GM06990 (cell line): ENCODE data around the gene ZNF576.

Experiments
- DNase-seq: peaks from one replicate; pipeline ENCODE4 v3.0.0-alpha.2; 2011; ENCODE audit not compliant: insufficient read length; ENCODE audit errors: extremely low read depth
- H3K27me3 ChIP-seq: replicated peaks from 2 replicates; pipeline ENCODE4 v1.6.0; 2011; ENCODE audit warnings: low read length; ENCODE audit not compliant: control insufficient read depth, insufficient read depth
- H3K36me3 ChIP-seq: 2 replicates; pipeline ENCODE4 v1.5.1; 2011; ENCODE audit warnings: low read length; ENCODE audit not compliant: control insufficient read depth, insufficient read depth
- H3K4me3 ChIP-seq: replicated peaks from 2 replicates; pipeline ENCODE4 v1.5.1; 2011; ENCODE audit warnings: low read depth, mild to moderate bottlenecking, control low read depth, low read length
- CTCF ChIP-seq: IDR thresholded peaks from 2 replicates; pipeline ENCODE4 v1.5.1; 2011; ENCODE audit warnings: low read length, control low read depth, mild to moderate bottlenecking, inconsistent platforms; ENCODE audit not compliant: insufficient read depth, poor library complexity, severe bottlenecking

The ZNF576 gene

GRCh38 chr19:43553656-43554055 is 42.7 kb upstream of the ZNF576 start:
- Histone ChIP-seq H3K36me3 (peaks cover 31% of the 10 kb centered on the region), H3K27me3 (no peaks in the 10 kb centered on the region), H3K4me3 (no peak overlapping the region)
- no peak for TF ChIP-seq CTCF
- DNase-seq: no peak

GRCh38 chr19:43554317-43554895 is 42.0 kb upstream of the ZNF576 start:
- Histone ChIP-seq H3K4me3 (no peak overlapping the region), H3K27me3 (no peaks in the 10 kb centered on the region), H3K36me3 (peaks cover 31% of the 10 kb centered on the region)
- DNase-seq: no peak
- TF ChIP-seq CTCF: no peak

GRCh38 chr19:43555185-43555770 is 41.1 kb upstream of the ZNF576 start:
- peaks cover 29% of the 10 kb centered on the region for H3K36me3 ChIP-seq
- H3K27me3 ChIP-seq: no peaks in the 10 kb centered on the region
- no peak overlapping the region for H3K4me3 ChIP-seq
- DNase-seq: no peak
- TF ChIP-seq CTCF: peak; percentile 95

- no peak for TF ChIP-seq CTCF
- Histone ChIP-seq H3K27me3 (no peaks in the 10 kb centered on the region), H3K36me3 (peaks cover 8% of the 10 kb centered on the region), H3K4me3 (no peak overlapping the region)
- no peak for DNase-seq
Measured at GRCh38 chr19:43560687-43561086, 35.7 kb upstream of the ZNF576 start.

- no peak for TF ChIP-seq CTCF
- DNase-seq: no peak
- Histone ChIP-seq H3K36me3 (peaks cover 8% of the 10 kb centered on the region), H3K27me3 (no peaks in the 10 kb centered on the region), H3K4me3 (no peak overlapping the region)
Measured at GRCh38 chr19:43561139-43561970, 35.0 kb upstream of the ZNF576 start.
